Large intestine (tissue), 3 donors: Measurements from ENCODE around the gene USP3. TPM values are rescaled to one million over a fixed set of nuclear protein-coding genes. Genes with fewer than 3 reads are reported as not detected.

Experiments used
- DNase-seq, 2 donors: peaks; one replicate each; pipeline versions ENCODE4 v3.0.0 to v3.0.0-alpha.2; 2013
- H3K27ac ChIP-seq: one replicate; pipeline ENCODE4 v1.5.1; 2013; ENCODE audit warnings: low read length
- H3K27me3 ChIP-seq: 2 replicates; pipeline ENCODE4 v1.6.1; 2013; ENCODE audit warnings: low read length; ENCODE audit not compliant: control insufficient read depth, insufficient read depth
- H3K36me3 ChIP-seq: 2 replicates; pipeline ENCODE4 v1.6.1; 2013; ENCODE audit warnings: low read length; ENCODE audit not compliant: control insufficient read depth, insufficient read depth
- H3K4me1 ChIP-seq: one replicate; pipeline ENCODE4 v1.6.1; 2013; ENCODE audit warnings: low read length; ENCODE audit not compliant: control insufficient read depth, insufficient read depth
- H3K4me3 ChIP-seq: one replicate; pipeline ENCODE4 v1.5.1; 2013; ENCODE audit warnings: low read length
- H3K9me3 ChIP-seq: one replicate; pipeline ENCODE4 v1.6.1; 2013; ENCODE audit warnings: mild to moderate bottlenecking, low read depth, low read length, moderate library complexity; ENCODE audit not compliant: control insufficient read depth
- WGBS: methylation state at CpG from one replicate; pipeline ENCODE4 v1.1.5; 2013; ENCODE audit warnings: low lambda C conversion rate; ENCODE audit not compliant: insufficient coverage; 5-methylcytosine and 5-hydroxymethylcytosine counted together
- polyA plus RNA-seq: library from polyadenylated mRNA; unstranded; fragments of 120-200 nt; gene quantifications from one replicate; pipeline ENCODE4 v1.2.1, GENCODE V29; 2013

USP3 gene
- polyA plus RNA-seq, 1 donor = 32.7 TPM

- Histone ChIP-seq H3K36me3 (peaks cover 4% of the 10 kb centered on the region), H3K4me1 (peaks cover 2% of the 10 kb centered on the region), H3K4me3 (no peak overlapping the region), H3K27ac (no peak overlapping the region), H3K9me3 (no peaks in the 10 kb centered on the region), H3K27me3 (no peaks in the 10 kb centered on the region)
- no peak for DNase-seq
- WGBS = no CpG with 5 or more reads among the region's 4 CpGs
These were observed 36.1 kb downstream of the USP3 start for GRCh38 chr15:63540449-63540848.

DNA sequence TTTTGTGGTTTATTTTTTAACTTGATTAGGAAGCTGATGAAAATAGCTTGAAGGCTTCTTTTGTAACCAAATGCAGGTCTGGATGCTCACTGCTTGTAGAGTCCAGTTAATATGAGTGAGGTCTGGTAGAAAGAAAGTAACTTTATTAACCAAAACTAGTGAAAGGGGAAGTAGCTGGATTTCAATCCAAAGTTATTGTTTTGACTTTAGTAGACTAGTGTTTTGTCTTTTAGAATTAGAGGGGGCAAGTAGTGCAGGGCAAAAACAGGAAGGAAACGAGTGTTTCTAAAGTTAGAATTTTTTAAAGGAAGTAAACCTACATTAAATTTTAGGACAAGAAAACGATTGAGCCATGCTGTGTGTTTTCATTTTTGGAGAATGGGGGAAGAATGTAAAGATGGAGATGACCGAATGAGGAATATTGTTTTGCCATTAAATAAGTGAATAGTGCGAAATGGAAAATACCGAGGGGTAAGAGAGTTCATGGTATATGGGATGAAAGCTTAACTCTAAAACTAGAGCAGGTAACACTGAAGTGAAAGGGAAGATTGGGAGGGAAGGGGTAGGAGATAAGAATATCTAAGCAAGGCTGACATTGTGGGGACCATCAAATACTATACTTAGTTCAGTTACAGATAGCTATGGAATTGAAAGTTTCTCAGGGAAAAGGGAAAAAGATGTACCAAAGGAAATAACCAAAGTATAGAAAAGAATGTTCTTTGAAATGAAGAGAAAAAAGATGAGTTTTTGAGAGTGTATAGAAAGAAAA is 40.0 kb downstream of the USP3 start:
- Histone ChIP-seq H3K4me1 (peaks cover under 1% of the 10 kb centered on the region), H3K36me3 (peaks cover 2% of the 10 kb centered on the region)
- 94% methylated on average over 5 of the region's 5 CpGs for WGBS

GRCh38 chr15:63545520-63545919 is 41.1 kb downstream of the USP3 start:
- 100% methylated on average over 1 of the region's 10 CpGs for WGBS

More for the DNA sequence above, 40.0 kb downstream of the USP3 start:
- H3K27me3 ChIP-seq = no peaks in the 10 kb centered on the region
- H3K9me3 ChIP-seq = no peaks in the 10 kb centered on the region
- H3K27ac ChIP-seq = no peak overlapping the region
- no peak for DNase-seq
- H3K4me3 ChIP-seq = no peak overlapping the region

DNA sequence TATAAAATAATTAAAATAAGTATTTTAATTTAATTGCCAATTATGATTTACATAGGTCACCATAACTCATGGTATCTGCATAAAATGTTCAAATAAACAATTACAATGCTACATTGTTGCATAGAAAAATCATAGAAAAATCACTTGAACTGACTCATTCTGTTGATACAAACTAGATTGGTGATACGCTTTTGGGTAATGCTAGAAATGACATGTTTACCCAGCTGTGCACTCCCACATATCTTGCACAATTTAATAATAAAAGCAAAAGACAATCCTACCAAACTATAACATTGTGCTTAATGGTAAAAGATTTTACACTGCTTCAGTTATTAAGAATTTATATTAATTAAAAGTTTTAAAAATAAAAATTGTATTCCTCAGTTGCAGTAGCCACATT is 47.0 kb downstream of the USP3 start:
- DNase-seq = no peak
- 60% methylated on average over 1 of the region's 1 CpG for WGBS
- Histone ChIP-seq H3K27ac (no peak overlapping the region), H3K4me3 (no peak overlapping the region), H3K9me3 (no peaks in the 10 kb centered on the region), H3K36me3 (no peaks in the 10 kb centered on the region), H3K27me3 (no peaks in the 10 kb centered on the region), H3K4me1 (peaks cover 6% of the 10 kb centered on the region)

More at GRCh38 chr15:63545520-63545919, 41.1 kb downstream of the USP3 start:
- Histone ChIP-seq H3K36me3 (no peaks in the 10 kb centered on the region), H3K27me3 (no peaks in the 10 kb centered on the region), H3K27ac (no peak overlapping the region), H3K4me3 (no peak overlapping the region), H3K4me1 (no peaks in the 10 kb centered on the region), H3K9me3 (no peaks in the 10 kb centered on the region)
- DNase-seq = no peak

DNA sequence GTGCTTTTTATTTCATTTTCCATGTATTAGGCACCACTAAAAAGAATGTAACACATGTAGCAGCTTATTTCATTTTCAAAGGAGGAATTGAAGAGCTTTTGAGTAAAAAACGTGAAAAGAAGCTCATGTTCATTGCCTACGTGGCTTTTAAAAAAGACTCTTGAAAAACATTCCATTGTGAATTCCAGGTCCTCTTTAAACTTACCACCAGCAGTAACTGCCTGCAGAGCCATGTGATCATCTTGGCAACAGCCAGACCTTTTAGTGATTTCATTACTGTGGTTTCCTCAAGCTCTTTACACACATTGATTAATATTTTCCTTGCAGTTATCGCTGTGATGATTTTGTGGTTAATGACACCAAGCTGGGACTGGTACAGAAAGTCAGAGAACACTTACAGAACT is 49.0 kb downstream of the USP3 start:
- no peak overlapping the region for H3K4me3 ChIP-seq
- WGBS = 58% methylated on average over 3 of the region's 3 CpGs
- no peaks in the 10 kb centered on the region for H3K9me3 ChIP-seq
- peaks cover 6% of the 10 kb centered on the region for H3K4me1 ChIP-seq
- peak; percentile 42 to 60 for DNase-seq
- peaks cover 14% of the 10 kb centered on the region for H3K36me3 ChIP-seq
- H3K27me3 ChIP-seq = no peaks in the 10 kb centered on the region
- peak overlapping the region; percentile 7 for H3K27ac ChIP-seq

DNA sequence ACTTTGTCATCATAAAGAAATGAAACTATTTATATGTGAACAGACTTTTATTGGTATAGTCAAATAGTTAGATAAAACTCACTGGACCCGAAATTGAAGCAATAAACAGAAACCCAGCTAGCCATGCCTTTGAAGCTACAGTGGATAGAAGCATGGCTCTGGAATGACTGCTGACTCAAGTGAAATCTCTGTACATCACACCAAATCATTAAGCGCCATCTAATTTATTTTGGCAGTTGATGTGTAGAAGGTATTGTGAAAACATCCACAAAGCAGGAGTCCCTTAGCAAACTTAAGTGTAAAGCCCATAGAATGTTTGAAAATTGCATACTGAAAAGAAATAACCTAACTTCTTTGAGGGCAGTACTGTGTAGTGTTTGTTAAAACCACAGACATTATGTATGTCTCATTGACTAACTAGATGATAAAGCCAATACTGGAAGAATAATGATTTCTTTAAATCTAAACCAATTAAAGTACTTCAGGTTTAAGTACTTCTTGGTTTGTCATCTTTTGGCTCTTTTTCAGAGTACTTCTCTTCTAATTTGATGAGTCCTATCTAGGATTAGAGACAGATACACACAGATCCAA is 50.0 kb downstream of the USP3 start:
- Histone ChIP-seq H3K27me3 (no peaks in the 10 kb centered on the region), H3K9me3 (no peaks in the 10 kb centered on the region), H3K4me1 (peaks cover 6% of the 10 kb centered on the region), H3K27ac (no peak overlapping the region), H3K36me3 (peaks cover 15% of the 10 kb centered on the region), H3K4me3 (no peak overlapping the region)
- 80% methylated on average over 1 of the region's 2 CpGs for WGBS
- DNase-seq = no peak

DNA sequence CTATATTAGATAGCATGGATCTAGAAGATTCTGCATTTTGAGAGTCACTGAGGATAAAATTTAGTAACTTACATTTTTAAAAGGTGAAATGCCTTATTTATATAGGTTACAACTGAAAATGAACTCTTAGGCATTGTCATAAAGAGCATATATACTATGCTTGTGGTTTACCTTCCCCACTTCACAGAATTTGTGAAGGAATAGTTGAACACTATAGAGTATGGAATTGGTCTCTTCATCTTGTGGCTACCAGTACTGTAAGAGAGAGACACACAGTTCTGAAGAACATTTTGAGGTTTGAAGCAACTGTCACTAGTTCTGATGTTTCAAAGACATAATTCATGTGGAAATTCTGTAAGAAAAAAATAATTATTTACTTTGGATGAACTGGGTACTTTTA is 51.1 kb downstream of the USP3 start:
- Histone ChIP-seq H3K9me3 (no peaks in the 10 kb centered on the region), H3K36me3 (peaks cover 19% of the 10 kb centered on the region), H3K27me3 (no peaks in the 10 kb centered on the region), H3K27ac (no peak overlapping the region), H3K4me3 (no peak overlapping the region), H3K4me1 (peaks cover 6% of the 10 kb centered on the region)
- no peak for DNase-seq

GRCh38 chr15:63556246-63556645 is 51.9 kb downstream of the USP3 start:
- Histone ChIP-seq H3K4me1 (peaks cover 6% of the 10 kb centered on the region), H3K9me3 (no peaks in the 10 kb centered on the region), H3K27me3 (no peaks in the 10 kb centered on the region), H3K4me3 (no peak overlapping the region), H3K27ac (no peak overlapping the region), H3K36me3 (peaks cover 26% of the 10 kb centered on the region)
- DNase-seq = no peak
- WGBS = no CpG with 5 or more reads among the region's 6 CpGs

DNA sequence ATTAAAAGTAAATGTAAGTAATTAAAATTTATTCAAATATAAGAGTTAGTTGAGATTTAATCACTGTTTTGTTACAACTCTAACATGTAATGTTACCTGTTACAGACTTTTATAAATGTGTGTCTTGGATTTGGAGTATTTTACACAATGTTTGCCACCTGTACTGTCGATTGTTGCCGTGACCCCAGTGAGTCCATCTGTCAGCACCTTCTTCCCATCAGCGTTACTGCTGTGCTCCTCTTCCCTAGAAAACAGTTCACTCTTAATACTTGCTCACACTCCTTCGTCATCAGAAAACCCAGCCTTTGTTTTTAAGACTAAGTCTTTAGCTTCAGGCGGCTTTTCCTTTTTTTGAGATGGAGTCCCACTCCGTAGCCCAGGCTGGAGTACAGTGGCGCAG is 52.3 kb downstream of the USP3 start:
- Histone ChIP-seq H3K27ac (no peak overlapping the region), H3K4me3 (no peak overlapping the region), H3K4me1 (peaks cover 6% of the 10 kb centered on the region), H3K9me3 (no peaks in the 10 kb centered on the region), H3K27me3 (no peaks in the 10 kb centered on the region), H3K36me3 (peaks cover 29% of the 10 kb centered on the region)
- 100% methylated on average over 3 of the region's 7 CpGs for WGBS
- DNase-seq = no peak

DNA sequence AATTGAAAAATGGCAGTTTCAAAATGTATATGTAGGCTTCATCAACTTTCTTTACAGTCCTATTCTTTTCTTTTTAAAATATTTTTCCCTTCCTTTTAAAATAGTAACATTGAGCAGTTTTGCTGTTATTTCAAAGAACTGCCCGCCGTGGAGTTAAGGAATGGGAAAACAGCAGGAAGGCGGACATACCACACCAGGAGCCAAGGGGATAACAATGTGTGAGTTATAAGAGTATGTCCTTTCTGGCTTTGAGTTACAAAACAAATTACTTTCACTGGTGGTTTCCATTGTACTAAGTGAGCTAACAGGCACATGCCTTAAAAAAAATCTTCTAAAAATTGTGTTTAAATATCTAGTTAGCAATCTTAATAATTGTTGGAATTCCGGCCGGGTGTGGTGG is 55.4 kb downstream of the USP3 start:
- Histone ChIP-seq H3K27me3 (no peaks in the 10 kb centered on the region), H3K36me3 (peaks cover 48% of the 10 kb centered on the region), H3K4me3 (no peak overlapping the region), H3K9me3 (no peaks in the 10 kb centered on the region), H3K27ac (no peak overlapping the region), H3K4me1 (no peaks in the 10 kb centered on the region)
- WGBS = 100% methylated on average over 1 of the region's 5 CpGs
- no peak for DNase-seq
